ENCODE measurements around the gene ZSCAN20. TPM values are rescaled to one million over a fixed set of nuclear protein-coding genes. Genes with fewer than 3 reads are reported as not detected.

ZSCAN20 gene
- total RNA-seq, 1 experiment from 2014 or later: 9.0 TPM

DNA sequence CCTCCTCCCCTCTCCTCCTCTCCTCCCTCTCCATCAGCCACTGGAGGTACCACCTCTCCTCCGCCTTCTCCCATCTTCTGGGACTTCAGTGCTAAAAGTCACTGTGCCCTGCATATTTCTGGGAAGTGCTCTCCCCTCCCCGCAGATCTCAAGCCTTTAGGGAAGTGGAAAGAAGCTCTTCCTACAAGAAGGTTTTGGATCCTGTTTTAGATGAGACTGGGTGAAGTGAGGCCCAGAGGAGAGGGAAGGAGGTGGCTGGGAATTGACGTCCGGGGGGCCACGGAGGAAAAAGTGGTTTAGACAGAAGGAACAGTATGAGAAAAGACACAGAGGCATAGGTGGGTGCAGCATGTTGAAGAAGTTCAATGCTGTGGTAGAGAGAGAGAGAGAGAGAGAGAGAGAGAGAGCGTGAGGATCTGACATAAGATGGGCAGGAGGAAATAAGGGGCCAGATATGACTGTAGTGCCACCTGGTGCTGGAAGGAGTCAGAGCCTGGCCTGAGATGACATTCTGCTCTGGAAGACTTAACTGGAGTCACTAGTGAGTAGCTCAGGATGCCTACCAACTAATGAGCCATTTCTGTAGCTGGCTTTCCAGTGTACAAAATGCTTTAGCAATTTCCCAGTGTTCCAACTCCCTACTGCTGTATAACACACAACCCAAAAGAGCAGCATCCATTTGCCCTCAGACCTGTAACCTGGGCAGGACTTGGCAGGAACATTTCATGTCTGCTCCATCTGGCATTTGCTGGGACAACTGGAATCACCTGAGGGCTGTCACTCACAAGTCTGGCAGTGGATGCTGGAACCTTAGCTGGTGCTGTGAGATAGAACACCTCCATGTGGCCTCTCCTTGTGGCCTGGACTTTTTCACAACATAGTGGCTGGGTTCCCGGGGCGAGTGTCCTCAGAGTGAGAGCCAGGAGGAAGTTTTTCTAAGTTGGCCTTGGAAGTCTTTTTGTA is 16.6 kb upstream of the ZSCAN20 start (continued):
- peak; percentile 11; the same call in 1 of the 2 replicates for TF ChIP-seq SP1 (IDR thresholded peaks at IDR 0.05; ENCODE audit: low read depth)
- TF ChIP-seq, protein P1, sequence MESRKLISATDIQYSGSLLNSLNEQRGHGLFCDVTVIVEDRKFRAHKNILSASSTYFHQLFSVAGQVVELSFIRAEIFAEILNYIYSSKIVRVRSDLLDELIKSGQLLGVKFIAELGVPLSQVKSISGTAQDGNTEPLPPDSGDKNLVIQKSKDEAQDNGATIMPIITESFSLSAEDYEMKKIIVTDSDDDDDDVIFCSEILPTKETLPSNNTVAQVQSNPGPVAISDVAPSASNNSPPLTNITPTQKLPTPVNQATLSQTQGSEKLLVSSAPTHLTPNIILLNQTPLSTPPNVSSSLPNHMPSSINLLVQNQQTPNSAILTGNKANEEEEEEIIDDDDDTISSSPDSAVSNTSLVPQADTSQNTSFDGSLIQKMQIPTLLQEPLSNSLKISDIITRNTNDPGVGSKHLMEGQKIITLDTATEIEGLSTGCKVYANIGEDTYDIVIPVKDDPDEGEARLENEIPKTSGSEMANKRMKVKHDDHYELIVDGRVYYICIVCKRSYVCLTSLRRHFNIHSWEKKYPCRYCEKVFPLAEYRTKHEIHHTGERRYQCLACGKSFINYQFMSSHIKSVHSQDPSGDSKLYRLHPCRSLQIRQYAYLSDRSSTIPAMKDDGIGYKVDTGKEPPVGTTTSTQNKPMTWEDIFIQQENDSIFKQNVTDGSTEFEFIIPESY (IDR thresholded peaks at IDR 0.05; ENCODE audit: extremely low read depth, insufficient replicate concordance, low read length): no peak

DNA sequence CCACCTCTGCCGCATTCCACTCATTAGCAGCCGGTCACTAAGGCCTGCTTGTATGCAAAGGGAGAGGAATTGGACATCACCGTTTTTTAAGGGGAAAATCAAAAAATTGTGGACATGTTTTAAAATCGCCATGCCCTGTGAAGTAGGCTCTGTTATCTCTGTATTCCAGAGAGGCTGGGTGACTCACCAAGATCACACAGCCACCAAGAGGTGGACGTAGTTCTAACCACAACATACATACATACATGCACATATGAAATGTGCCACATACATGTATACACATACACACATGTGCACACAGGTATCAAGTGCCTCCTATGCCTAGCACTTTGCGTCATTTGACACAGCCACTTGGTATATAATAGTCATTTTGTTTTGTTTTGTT is 16.0 kb upstream of the ZSCAN20 start:
- Histone ChIP-seq H3K4me2 (ENCODE audit: low read length) (peak overlapping the region; percentile 38), H3K4me3 (replicated peaks in 1 of 2; ENCODE audit: low read depth in 1 of 2, low read length in 2 of 2) (no peak overlapping the region), H3K4me1 (ENCODE audit: control insufficient read depth in 1 of 2, insufficient read depth in 2 of 2, low read length in 2 of 2) (peaks cover 40 to 59% of the 10 kb centered on the region in 2 experiments), H3K27ac (ENCODE audit: low read depth, low read length) (no peak overlapping the region; the same call in 1 of the 2 replicates), H2AFZ (ENCODE audit: low read depth, low read length, poor library complexity, severe bottlenecking) (peak overlapping the region; percentile 36), H3K9ac (ENCODE audit: low read length) (no peak overlapping the region), H3K27me3 (ENCODE audit: insufficient read depth, low read length) (no peaks in the 10 kb centered on the region), H4K20me1 (ENCODE audit: insufficient read depth) (no peaks in the 10 kb centered on the region), H3K9me2 (ENCODE audit: insufficient read depth) (no peaks in the 10 kb centered on the region), H3K79me2 (ENCODE audit: insufficient read depth, low read length) (no peaks in the 10 kb centered on the region), H3K9me3 (ENCODE audit: control insufficient read depth in 1 of 2, insufficient read depth in 1 of 2, low read depth in 1 of 2, low read length in 2 of 2) (peaks cover 0 to 9% of the 10 kb centered on the region in 2 experiments; a peak in 1 of 4 replicates), H3K36me3 (ENCODE audit: control insufficient read depth in 1 of 2, insufficient read depth in 2 of 2, low read length in 2 of 2) (no peaks in the 10 kb centered on the region)
- CTCF ChIA-PET: interaction anchor here (0.6 to 2.0 kb wide), 14 partner anchors 10 to 1036 kb away, joined by 3 to 24 read pairs (median 4); partner anchors contain the start of gene TRIM62
- RAD21 ChIA-PET (ENCODE audit: low non-redundant PET in 1 of 2, low total read pairs in 2 of 2, uncharacterized antibody in 2 of 2, unreplicated experiment in 2 of 2): interaction anchor here (0.6 to 1.4 kb wide), 8 partner anchors 14 to 161 kb away, joined by 3 to 10 read pairs (median 4); partner anchors contain the start of gene ZSCAN20 (in 1 of the 2)
- POLR2A ChIA-PET: interaction anchor here (0.7 kb wide), 1 partner anchor 168 kb away, joined by 3 read pairs; no protein-coding TSS in a partner anchor
- ATAC-seq (no peak), DNase-seq (ENCODE audit: low read depth, low spot score) (no peak)
- intact Hi-C loops (cut with micrococcal nuclease): loop anchor here (5.0 kb wide), 5 partner anchors 74 to 359 kb away; no protein-coding TSS in a partner anchor
- no TSS peak for BruUV-seq (replicated peaks)
- no peak for TF ChIP-seq SIN3A (IDR thresholded peaks at IDR 0.05; ENCODE audit: low read depth)
- TF ChIP-seq, protein P2, sequence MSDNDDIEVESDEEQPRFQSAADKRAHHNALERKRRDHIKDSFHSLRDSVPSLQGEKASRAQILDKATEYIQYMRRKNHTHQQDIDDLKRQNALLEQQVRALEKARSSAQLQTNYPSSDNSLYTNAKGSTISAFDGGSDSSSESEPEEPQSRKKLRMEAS (IDR thresholded peaks at IDR 0.05): no peak

All from HCT116 (cell line).